Measurements from ENCODE around the gene STXBP6.

Gene STXBP6

GRCh38 chr14:24857277-24857676 lies 192.7 kb downstream of the STXBP6 start:
- TF ChIP-seq ZC3H10 (CRISPR knock-in tag; IDR thresholded peaks at IDR 0.05) (no peak), TOX (CRISPR knock-in tag; IDR thresholded peaks at IDR 0.05; ENCODE audit: borderline replicate concordance) (no peak)
- ATAC-seq, result no peak

GRCh38 chr14:24853446-24853845 lies 196.5 kb downstream of the STXBP6 start:
- no peak for ATAC-seq
- no peak for TF ChIP-seq TSHZ2 (CRISPR knock-in tag; IDR thresholded peaks at IDR 0.05)
- TF ChIP-seq ESRRG (CRISPR knock-in tag; IDR thresholded peaks at IDR 0.05), result no peak
- TF ChIP-seq CSDC2 (CRISPR knock-in tag; IDR thresholded peaks at IDR 0.05), result no peak
- no peak for TF ChIP-seq SNAI2 (CRISPR knock-in tag; IDR thresholded peaks at IDR 0.05)
- no peak for TF ChIP-seq CSRNP3 (CRISPR knock-in tag; IDR thresholded peaks at IDR 0.05)
- no peak for TF ChIP-seq ISL1 (CRISPR knock-in tag; IDR thresholded peaks at IDR 0.05)
- no peak for TF ChIP-seq ZFP3 (CRISPR knock-in tag; IDR thresholded peaks at IDR 0.05)
- TF ChIP-seq RARB (CRISPR knock-in tag; IDR thresholded peaks at IDR 0.05), result no peak

GRCh38 chr14:24852312-24853060 lies 197.5 kb downstream of the STXBP6 start:
- ATAC-seq, result no peak
- no peak for TF ChIP-seq TSHZ2 (CRISPR knock-in tag; IDR thresholded peaks at IDR 0.05)
- TF ChIP-seq ZFP30 (CRISPR knock-in tag; IDR thresholded peaks at IDR 0.05), result no peak
- no peak for TF ChIP-seq ISL1 (CRISPR knock-in tag; IDR thresholded peaks at IDR 0.05)
- TF ChIP-seq POU6F1 (CRISPR knock-in tag; IDR thresholded peaks at IDR 0.05; ENCODE audit: borderline replicate concordance, low read depth), result no peak

- ATAC-seq, result no peak
Observed at GRCh38 chr14:24851837-24852236, 198.1 kb downstream of the STXBP6 start.

More at GRCh38 chr14:24851837-24852236, 198.1 kb downstream of the STXBP6 start:
- TF ChIP-seq TSHZ2 (CRISPR knock-in tag; IDR thresholded peaks at IDR 0.05), result no peak
- TF ChIP-seq CREB5 (CRISPR knock-in tag; IDR thresholded peaks at IDR 0.05; ENCODE audit: low read depth), result no peak
- TF ChIP-seq ZNF70 (CRISPR knock-in tag; IDR thresholded peaks at IDR 0.05), result no peak
- TF ChIP-seq ZNF565 (CRISPR knock-in tag; conservative IDR thresholded peaks at IDR 0.05; ENCODE audit: low read depth), result no peak
- TF ChIP-seq GLIS3 (CRISPR knock-in tag; IDR thresholded peaks at IDR 0.05), result no peak
